ENCODE results near the gene CGNL1.

Gene CGNL1

GRCh38 chr15:57406062-57406772 lies 29.9 kb downstream of the CGNL1 start:
- no peak for TF ChIP-seq CTCF (IDR thresholded peaks at IDR 0.05; ENCODE audit: low read depth, low read length)
- no peak for TF ChIP-seq EZH2phosphoT487 (IDR thresholded peaks at IDR 0.05; ENCODE audit: low read depth)
- Histone ChIP-seq H3K79me2 (ENCODE audit: low read length) (no peaks in the 10 kb centered on the region), H3K4me3 (ENCODE audit: low read length) (no peak overlapping the region), H3K27me3 (ENCODE audit: low read depth, low read length) (peaks cover 12% of the 10 kb centered on the region; the same call in 1 of the 2 replicates), H3K36me3 (replicated peaks; ENCODE audit: low read depth, low read length) (no peaks in the 10 kb centered on the region), H2AFZ (ENCODE audit: low read depth, low read length) (no peak overlapping the region), H4K20me1 (ENCODE audit: insufficient read depth, low read length) (no peaks in the 10 kb centered on the region), H3K27ac (ENCODE audit: low read length) (no peak overlapping the region), H3K9me3 (ENCODE audit: insufficient read depth, low read length) (no peaks in the 10 kb centered on the region), H3K9ac (ENCODE audit: low read length) (no peak overlapping the region), H3K4me1 (ENCODE audit: low read length) (no peaks in the 10 kb centered on the region), H3K4me2 (ENCODE audit: low read length) (no peak overlapping the region)

- no peak overlapping the region for H3K27ac ChIP-seq (ENCODE audit: low read length)
- no peaks in the 10 kb centered on the region for H4K20me1 ChIP-seq (ENCODE audit: insufficient read depth, low read length)
- no peaks in the 10 kb centered on the region for H3K79me2 ChIP-seq (ENCODE audit: low read length)
- no peak overlapping the region for H3K4me3 ChIP-seq (ENCODE audit: low read length)
- no peak overlapping the region for H2AFZ ChIP-seq (ENCODE audit: low read depth, low read length)
- H3K9ac ChIP-seq (ENCODE audit: low read length), result no peak overlapping the region
- no peaks in the 10 kb centered on the region for H3K4me1 ChIP-seq (ENCODE audit: low read length)
- peaks cover 9% of the 10 kb centered on the region; the same call in 1 of the 2 replicates for H3K27me3 ChIP-seq (ENCODE audit: low read depth, low read length)
- TF ChIP-seq CTCF (IDR thresholded peaks at IDR 0.05; ENCODE audit: low read depth, low read length) (no peak), EZH2phosphoT487 (IDR thresholded peaks at IDR 0.05; ENCODE audit: low read depth) (no peak)
- no peaks in the 10 kb centered on the region for H3K36me3 ChIP-seq (replicated peaks; ENCODE audit: low read depth, low read length)
- no peaks in the 10 kb centered on the region for H3K9me3 ChIP-seq (ENCODE audit: insufficient read depth, low read length)
- no peak overlapping the region for H3K4me2 ChIP-seq (ENCODE audit: low read length)
Measured at GRCh38 chr15:57410373-57410772, 34.1 kb downstream of the CGNL1 start.

DNA sequence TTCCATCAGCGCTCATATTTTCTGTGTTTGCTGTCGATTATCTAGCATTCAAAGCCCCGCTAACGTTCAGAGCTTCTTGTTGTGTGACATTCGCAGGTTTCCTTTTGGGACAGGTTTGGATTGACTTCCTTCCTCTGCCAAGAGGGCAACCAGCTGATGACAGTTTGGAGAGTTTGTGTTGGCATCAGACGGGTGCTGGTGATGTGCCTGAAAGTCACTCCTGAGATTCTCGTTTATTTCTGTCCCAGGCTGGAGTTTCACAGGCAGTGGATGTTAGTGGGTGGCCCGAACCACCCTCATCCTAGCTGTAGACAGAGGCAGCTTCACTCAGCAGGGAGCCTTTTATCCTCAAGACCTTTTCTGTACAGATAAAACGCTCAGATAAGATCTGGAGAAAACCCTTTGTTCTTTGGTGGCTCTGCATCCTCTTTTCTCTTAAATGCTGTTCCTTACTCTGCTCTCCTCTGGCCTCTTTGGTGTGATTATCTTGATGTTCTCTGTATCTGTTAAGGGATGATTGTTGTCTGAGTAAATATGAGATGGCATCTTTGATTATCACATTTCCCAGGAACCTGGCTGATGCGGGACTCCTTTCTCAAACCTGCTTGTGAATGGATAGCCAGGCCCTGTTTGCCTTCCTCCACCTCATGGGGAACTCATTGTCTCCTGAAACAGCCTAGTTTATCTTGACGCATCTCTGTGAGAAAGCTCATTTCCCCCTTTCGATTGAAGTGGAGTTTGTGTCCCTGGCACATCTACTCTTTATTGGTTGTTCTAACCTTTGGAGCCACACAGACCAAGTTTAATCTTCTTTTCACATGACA lies 35.9 kb downstream of the CGNL1 start:
- Histone ChIP-seq H3K79me2 (ENCODE audit: low read length) (no peaks in the 10 kb centered on the region), H3K9ac (ENCODE audit: low read length) (no peak overlapping the region), H4K20me1 (ENCODE audit: insufficient read depth, low read length) (no peaks in the 10 kb centered on the region), H2AFZ (ENCODE audit: low read depth, low read length) (no peak overlapping the region), H3K27me3 (ENCODE audit: low read depth, low read length) (0 out of 2 replicates have a peak, but pooled peaks cover 8% of the 10 kb centered on the region), H3K27ac (ENCODE audit: low read length) (no peak overlapping the region), H3K9me3 (ENCODE audit: insufficient read depth, low read length) (no peaks in the 10 kb centered on the region), H3K4me2 (ENCODE audit: low read length) (no peak overlapping the region), H3K36me3 (replicated peaks; ENCODE audit: low read depth, low read length) (no peaks in the 10 kb centered on the region), H3K4me1 (ENCODE audit: low read length) (no peaks in the 10 kb centered on the region), H3K4me3 (ENCODE audit: low read length) (no peak overlapping the region)
- TF ChIP-seq CTCF (IDR thresholded peaks at IDR 0.05; ENCODE audit: low read depth, low read length) (no peak), EZH2phosphoT487 (IDR thresholded peaks at IDR 0.05; ENCODE audit: low read depth) (no peak)

DNA sequence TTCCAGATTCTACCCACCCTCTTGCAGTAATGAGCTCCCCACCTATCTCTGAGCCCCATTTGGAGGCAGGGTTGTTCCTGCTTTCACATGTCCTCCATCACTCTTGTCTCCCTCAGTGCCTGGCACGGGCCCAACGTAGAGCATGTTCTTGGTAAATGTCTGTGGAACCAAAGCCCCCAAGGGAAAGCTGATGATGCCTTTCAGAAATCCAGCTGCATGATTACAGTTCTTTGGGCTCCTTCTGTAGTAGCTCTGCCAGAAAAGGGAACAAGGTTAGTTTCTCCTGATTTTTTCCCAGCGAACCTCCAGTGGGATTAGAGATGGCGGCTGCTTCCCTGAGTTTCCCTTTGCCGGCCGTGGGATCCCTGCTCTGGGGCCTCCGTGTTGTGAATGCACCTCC lies 39.3 kb downstream of the CGNL1 start:
- TF ChIP-seq CTCF (IDR thresholded peaks at IDR 0.05; ENCODE audit: low read depth, low read length) (no peak), EZH2phosphoT487 (IDR thresholded peaks at IDR 0.05; ENCODE audit: low read depth) (no peak)
- Histone ChIP-seq H2AFZ (ENCODE audit: low read depth, low read length) (no peak overlapping the region), H3K9me3 (ENCODE audit: insufficient read depth, low read length) (no peaks in the 10 kb centered on the region), H3K36me3 (replicated peaks; ENCODE audit: low read depth, low read length) (no peaks in the 10 kb centered on the region), H3K79me2 (ENCODE audit: low read length) (no peaks in the 10 kb centered on the region), H3K4me3 (ENCODE audit: low read length) (no peak overlapping the region), H4K20me1 (ENCODE audit: insufficient read depth, low read length) (no peaks in the 10 kb centered on the region), H3K27ac (ENCODE audit: low read length) (no peak overlapping the region), H3K9ac (ENCODE audit: low read length) (no peak overlapping the region), H3K27me3 (ENCODE audit: low read depth, low read length) (0 out of 2 replicates have a peak, but pooled peaks cover 8% of the 10 kb centered on the region), H3K4me1 (ENCODE audit: low read length) (no peaks in the 10 kb centered on the region), H3K4me2 (ENCODE audit: low read length) (no peak overlapping the region)

All from OCI-LY3 (cell line).